Naive B cell (primary cell): ENCODE data around the gene SNURF. TPM values are rescaled to one million over a fixed set of nuclear protein-coding genes. Genes with fewer than 3 reads are reported as not detected.
"Not testable (repeated sequence)": the region's sequence is repeated elsewhere in the genome, so short reads cannot be mapped to it uniquely, and the experiment has no call there.

Experiments used
- ATAC-seq, 2 donors: fragments of 150-1000 bp; cut with Tn5 transposase; 2 replicates each; pipeline ENCODE4 v1.10.0; 2021; ENCODE audit warnings: low read depth in 2 of 2, mild to moderate bottlenecking in 2 of 2, moderate library complexity in 2 of 2
- DNase-seq: peaks from one replicate; pipeline ENCODE4 v3.0.0; 2022
- H3K27ac Mint-ChIP-seq, 6 donors: one replicate each; pipeline ENCODE4 v1.8.0; 2020 to 2022; ENCODE audit warnings: mild to moderate bottlenecking in 6 of 6, mixed read lengths in 6 of 6, moderate library complexity in 5 of 6, inconsistent platforms in 2 of 6
- H3K27me3 Mint-ChIP-seq, 3 donors: one replicate each; pipeline ENCODE4 v1.8.0; 2021 to 2022; ENCODE audit warnings: mixed read lengths in 3 of 3, mild to moderate bottlenecking in 1 of 3
- H3K36me3 Mint-ChIP-seq, 2 donors: one replicate each; pipeline ENCODE4 v1.8.0; 2020 to 2022; ENCODE audit warnings: mixed read lengths in 2 of 2, inconsistent platforms in 1 of 2, mild to moderate bottlenecking in 1 of 2
- H3K4me1 Mint-ChIP-seq, 3 donors: one replicate each; pipeline ENCODE4 v1.8.0; 2020 to 2022; ENCODE audit warnings: mixed read lengths in 3 of 3, inconsistent platforms in 1 of 3, mild to moderate bottlenecking in 1 of 3, moderate library complexity in 1 of 3
- H3K4me3 Mint-ChIP-seq, 8 donors: one replicate each; pipeline ENCODE4 v1.8.0; 2020 to 2022; ENCODE audit warnings: mild to moderate bottlenecking in 8 of 8, mixed read lengths in 8 of 8, moderate library complexity in 8 of 8, inconsistent platforms in 2 of 8
- H3K9me3 Mint-ChIP-seq, 7 donors: one replicate each; pipeline ENCODE4 v1.8.0; 2020 to 2022; ENCODE audit warnings: mixed read lengths in 7 of 7, mild to moderate bottlenecking in 5 of 7, inconsistent platforms in 2 of 7, moderate library complexity in 1 of 7
- polyA plus RNA-seq, 6 donors: library from polyadenylated mRNA; unstranded; fragments of 300-500 nt; fragmentation: Illumina TruSeq; gene quantifications; one replicate each; pipeline ENCODE4 v1.2.3, GENCODE V29; 2021; ENCODE audit warnings: low read depth in 6 of 6

The SNURF gene, protein sequence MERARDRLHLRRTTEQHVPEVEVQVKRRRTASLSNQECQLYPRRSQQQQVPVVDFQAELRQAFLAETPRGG
- polyA plus RNA-seq = 10 to 100 TPM; 17.7 to 45.5 (median 20.5) TPM

DNA sequence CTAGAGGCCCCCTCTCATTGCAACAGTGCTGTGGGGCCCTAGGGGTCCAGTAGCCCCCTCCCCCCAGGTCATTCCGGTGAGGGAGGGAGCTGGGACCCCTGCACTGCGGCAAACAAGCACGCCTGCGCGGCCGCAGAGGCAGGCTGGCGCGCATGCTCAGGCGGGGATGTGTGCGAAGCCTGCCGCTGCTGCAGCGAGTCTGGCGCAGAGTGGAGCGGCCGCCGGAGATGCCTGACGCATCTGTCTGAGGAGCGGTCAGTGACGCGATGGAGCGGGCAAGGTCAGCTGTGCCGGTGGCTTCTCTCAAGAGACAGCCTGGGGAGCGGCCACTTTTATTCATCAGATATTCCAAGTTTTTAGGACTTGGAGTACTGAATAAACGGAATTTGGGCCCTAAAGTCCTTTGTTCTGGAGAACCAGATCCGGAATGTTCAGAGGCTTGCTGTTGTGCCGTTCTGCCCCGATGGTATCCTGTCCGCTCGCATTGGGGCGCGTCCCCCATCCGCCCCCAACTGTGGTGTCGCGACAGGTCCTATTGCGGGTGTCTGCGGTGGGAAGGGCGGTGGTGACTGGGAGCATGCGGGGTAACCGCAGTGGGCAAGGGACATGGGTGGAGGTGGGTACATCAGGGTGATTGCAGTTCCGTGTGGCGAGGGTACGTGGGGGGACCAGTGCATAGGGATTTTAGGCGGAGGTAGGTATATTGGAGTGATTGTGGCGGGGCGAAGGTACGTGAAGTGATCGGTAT is at the start of gene SNURF, which contains the start of gene SNRPN:
Gene SNURF (plus strand): TSS at position 205 of the 748 bp plus-strand sequence. CDS start 62 bp downstream, at position 267.
Gene SNRPN (plus strand): TSS at position 205 of the 748 bp plus-strand sequence. CDS start 19,467 bp downstream, outside the sequence.
- Mint-ChIP-seq H3K27me3 (peaks cover 0 to 4% (median 0%) of the 10 kb centered on the region in 3 donors), H3K4me1 (peaks cover 8 to 24% (median 18%) of the 10 kb centered on the region in 3 donors), H3K36me3 (peaks cover 0 to 9% of the 10 kb centered on the region in 2 donors), H3K9me3 (peaks cover 0 to 13% (median 8%) of the 10 kb centered on the region in 7 donors), H3K27ac (peak within 1 kb of the TSS; percentile 72 to 97 (median 92)), H3K4me3 (peak within 1 kb of the TSS; percentile 85 to 99 (median 94))
- ATAC-seq = peak; percentile 45 to 51
- peak; percentile 36 for DNase-seq

DNA sequence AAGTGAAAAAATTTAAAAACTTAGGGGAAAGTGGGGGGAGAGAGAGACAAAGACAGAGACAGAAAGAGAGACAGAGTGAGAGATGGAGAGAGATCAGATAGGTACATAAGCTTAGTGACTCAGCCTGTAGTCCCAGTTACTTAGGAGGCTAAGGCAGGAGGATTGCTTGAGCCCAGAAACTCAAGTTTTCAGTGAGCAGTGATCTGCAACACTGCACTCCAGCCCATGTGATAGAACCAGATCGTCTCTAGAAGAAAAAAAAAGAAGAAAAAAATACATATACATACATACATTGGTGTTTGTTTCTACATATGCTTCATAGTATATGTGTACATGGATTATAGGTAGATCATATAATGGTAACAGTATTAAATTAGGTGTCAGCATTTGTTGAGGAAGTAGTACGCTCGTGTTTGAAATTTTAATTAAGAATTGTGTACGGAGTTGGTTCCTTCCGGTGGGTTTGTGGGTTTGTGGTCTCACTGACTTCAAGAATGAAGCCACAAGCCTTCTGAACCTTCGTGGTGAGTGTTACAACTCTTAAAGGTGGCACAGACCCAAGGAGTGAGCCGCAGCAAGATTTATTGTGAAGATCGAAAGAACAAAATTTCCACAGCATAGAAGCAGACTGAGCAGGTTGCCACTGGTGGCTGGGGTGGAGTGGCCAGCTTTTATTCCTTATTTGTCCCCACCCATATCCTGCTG is 38.3 kb upstream of the SNURF start:
- DNase-seq (no peak), ATAC-seq (no peak)
- Mint-ChIP-seq H3K4me1 (peaks cover 0 to 5% (median 3%) of the 10 kb centered on the region in 3 donors), H3K27me3 (no peaks in the 10 kb centered on the region), H3K9me3 (peaks cover 11 to 53% (median 23%) of the 10 kb centered on the region in 7 donors), H3K4me3 (peak overlapping the region in 1 of 8 donors; percentile 40), H3K36me3 (peaks cover 0 to 3% of the 10 kb centered on the region in 2 donors), H3K27ac (no peak overlapping the region)

DNA sequence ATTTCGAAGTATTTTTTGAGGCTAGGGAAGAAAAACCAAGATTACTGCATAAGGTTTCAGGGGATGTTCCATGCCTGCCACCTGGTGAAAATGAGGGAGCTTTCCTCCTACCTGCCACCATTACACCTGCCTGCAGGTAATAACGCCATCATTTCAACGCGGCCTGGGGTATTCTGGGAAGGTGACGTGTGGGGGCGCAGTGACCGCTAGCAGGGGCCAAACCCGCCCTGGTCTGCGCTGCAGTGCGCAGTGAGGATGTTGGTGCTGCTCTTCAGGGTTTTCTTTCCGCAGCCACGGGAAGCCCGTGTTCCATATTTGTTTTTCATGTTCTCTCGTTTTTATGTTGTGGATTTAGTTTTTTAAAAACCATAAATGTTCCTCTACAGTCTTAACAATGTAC is 37.4 kb upstream of the SNURF start:
- peaks cover 0 to 5% (median 3%) of the 10 kb centered on the region in 3 donors for H3K4me1 Mint-ChIP-seq
- H3K27me3 Mint-ChIP-seq = no peaks in the 10 kb centered on the region
- ATAC-seq (no peak), DNase-seq (no peak)
- peaks cover 11 to 45% (median 22%) of the 10 kb centered on the region in 7 donors for H3K9me3 Mint-ChIP-seq
- no peak overlapping the region for H3K4me3 Mint-ChIP-seq
- H3K36me3 Mint-ChIP-seq = peaks cover 0 to 3% of the 10 kb centered on the region in 2 donors
- no peak overlapping the region for H3K27ac Mint-ChIP-seq

DNA sequence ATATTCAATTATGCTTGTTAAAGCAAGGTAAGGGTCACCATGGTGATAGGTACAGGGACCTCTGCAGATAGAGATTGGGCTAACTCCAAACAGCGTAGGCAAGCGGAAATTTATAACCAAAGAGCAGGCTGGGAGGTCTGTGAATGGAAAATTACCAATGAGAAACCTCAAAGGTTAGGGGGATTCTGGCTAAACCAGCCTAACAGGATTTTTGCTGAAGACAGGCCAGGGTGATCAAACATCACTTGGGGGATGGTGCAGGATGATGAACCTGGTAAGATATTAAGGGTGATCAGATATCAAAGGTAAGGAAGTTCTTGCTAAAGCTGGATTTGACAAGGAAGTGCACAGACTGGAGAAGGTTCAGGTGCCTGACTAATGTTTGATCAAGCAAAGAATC is 35.3 kb upstream of the SNURF start:
- no peak for DNase-seq
- H3K9me3 Mint-ChIP-seq = peaks cover 8 to 32% (median 20%) of the 10 kb centered on the region in 7 donors
- H3K27ac Mint-ChIP-seq = no peak overlapping the region
- no peaks in the 10 kb centered on the region for H3K27me3 Mint-ChIP-seq
- peaks cover 0 to 3% of the 10 kb centered on the region in 2 donors for H3K36me3 Mint-ChIP-seq
- peaks cover 0 to 5% (median 3%) of the 10 kb centered on the region in 3 donors for H3K4me1 Mint-ChIP-seq
- no peak overlapping the region for H3K4me3 Mint-ChIP-seq
- ATAC-seq = no peak

DNA sequence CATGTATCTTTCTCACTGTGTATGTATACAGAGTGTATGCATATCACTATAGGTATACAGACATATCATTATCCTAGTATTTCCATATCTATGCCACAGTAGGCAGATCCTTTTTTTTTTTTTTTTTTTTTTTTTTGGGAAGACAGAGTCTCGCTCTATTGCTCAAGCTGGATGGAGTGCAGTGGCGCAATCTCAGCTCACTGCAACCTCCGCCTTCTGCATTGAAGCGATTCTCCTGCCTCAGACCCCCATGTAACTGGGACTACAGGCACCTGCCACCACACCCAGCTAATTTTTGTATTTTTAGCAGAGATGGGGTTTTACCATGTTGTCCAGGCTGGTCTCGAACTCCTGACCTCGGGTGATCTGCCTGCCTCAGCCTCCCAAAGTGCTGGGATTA is 32.0 kb upstream of the SNURF start:
- not testable (repeated sequence) for H3K4me1 Mint-ChIP-seq, H3K27ac Mint-ChIP-seq
- peaks cover 0 to 15% (median 7%) of the 10 kb centered on the region in 7 donors for H3K9me3 Mint-ChIP-seq

DNA sequence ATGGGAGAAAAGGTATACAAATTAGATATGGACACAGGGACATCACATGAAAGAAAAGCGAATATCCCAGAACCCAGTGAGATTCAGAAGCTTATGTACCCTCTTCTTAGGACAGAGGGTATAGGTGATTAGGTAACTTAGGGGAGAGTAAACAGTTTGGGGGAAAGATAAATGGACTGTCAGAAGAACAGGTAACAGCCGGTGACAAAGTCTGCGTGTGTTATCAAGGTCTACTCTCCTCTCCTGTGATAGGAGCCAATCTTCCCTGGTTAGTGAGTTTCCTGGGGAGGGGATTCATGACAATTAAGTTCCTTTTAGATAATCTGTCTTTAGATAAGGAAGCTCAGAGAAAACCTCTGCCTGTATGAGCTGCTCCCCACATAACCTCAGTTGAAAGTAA is 30.6 kb upstream of the SNURF start:
- H3K9me3 Mint-ChIP-seq = peaks cover 0 to 18% (median 16%) of the 10 kb centered on the region in 7 donors
- no peak for DNase-seq
- no peak overlapping the region for H3K4me3 Mint-ChIP-seq
- no peaks in the 10 kb centered on the region for H3K27me3 Mint-ChIP-seq
- no peaks in the 10 kb centered on the region for H3K36me3 Mint-ChIP-seq
- no peaks in the 10 kb centered on the region for H3K4me1 Mint-ChIP-seq
- H3K27ac Mint-ChIP-seq = no peak overlapping the region
- ATAC-seq = no peak

More for the DNA sequence above, 32.0 kb upstream of the SNURF start:
- not testable (repeated sequence) for ATAC-seq, H3K4me3 Mint-ChIP-seq, DNase-seq, H3K36me3 Mint-ChIP-seq, H3K27me3 Mint-ChIP-seq

DNA sequence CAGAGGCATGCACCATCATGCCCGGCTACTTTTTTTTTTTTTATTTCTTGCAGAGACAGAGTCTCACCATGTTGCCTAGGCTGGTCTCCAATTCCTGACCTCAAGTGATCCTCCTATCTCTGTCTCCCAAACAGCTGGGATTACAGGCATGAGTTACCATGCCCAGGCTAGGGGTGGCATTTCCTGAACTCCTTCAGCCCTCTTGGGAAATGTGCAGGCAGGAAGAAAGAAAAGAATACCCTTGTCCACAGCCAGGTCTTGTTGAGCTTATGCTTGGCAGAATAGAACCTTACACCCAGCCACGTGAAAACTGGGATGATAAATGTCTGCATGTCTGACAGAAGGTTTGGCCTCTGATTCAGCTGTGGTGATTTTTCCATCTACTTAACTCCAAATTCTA is 30.2 kb upstream of the SNURF start:
- Mint-ChIP-seq H3K9me3 (peaks cover 0 to 20% (median 14%) of the 10 kb centered on the region in 7 donors), H3K27me3 (no peaks in the 10 kb centered on the region), H3K36me3 (no peaks in the 10 kb centered on the region), H3K4me1 (no peaks in the 10 kb centered on the region), H3K27ac (no peak overlapping the region), H3K4me3 (no peak overlapping the region)
- DNase-seq (no peak), ATAC-seq (no peak)

DNA sequence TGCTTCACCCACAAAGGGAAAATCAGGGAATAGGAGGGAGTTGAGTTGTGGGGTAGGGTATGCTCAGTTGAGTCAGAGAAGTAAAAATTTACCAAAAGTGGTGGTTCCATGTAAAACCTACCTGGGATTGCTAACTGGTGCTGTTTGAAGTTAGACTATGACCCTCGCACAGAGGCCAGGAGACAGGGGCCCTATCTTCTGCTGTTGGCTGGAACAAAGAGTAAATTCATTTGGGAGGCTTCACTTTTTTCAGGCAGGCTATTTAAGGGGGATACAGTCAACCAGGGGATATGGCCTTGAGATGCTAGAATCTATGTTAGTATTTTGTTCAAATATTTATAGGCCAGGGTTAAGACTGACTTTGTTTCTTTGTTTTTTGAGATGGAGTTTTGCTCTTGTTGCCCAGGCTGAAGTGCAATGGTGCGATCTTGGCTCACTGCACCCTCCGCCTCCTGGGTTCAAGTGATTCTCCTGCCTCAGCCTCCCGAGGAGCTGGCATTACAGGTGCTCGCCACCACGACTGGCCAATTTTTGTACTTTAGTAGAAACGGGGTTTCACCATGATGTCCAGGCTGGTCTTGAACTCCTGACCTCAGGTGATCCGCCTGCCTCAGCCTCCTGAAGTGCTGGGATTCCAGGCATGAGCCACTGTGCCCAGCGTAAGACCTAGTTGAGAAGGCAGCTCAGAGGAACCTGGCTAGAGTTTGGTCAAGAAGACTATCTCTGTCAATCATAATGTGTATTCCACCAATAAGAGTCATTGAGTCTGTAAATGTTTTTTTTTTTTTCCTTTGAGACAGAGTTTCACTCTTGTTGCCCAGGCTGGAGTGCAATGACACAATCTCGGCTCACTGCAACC is 22.7 kb upstream of the SNURF start:
- H3K4me1 Mint-ChIP-seq, DNase-seq, H3K27me3 Mint-ChIP-seq, H3K4me3 Mint-ChIP-seq, ATAC-seq: not testable (repeated sequence)
- Mint-ChIP-seq H3K9me3 (peaks cover 3 to 33% (median 17%) of the 10 kb centered on the region in 7 donors), H3K27ac (peak overlapping the region in 1 of 6 donors; percentile 42), H3K36me3 (peaks cover 4 to 15% of the 10 kb centered on the region in 2 donors)

DNA sequence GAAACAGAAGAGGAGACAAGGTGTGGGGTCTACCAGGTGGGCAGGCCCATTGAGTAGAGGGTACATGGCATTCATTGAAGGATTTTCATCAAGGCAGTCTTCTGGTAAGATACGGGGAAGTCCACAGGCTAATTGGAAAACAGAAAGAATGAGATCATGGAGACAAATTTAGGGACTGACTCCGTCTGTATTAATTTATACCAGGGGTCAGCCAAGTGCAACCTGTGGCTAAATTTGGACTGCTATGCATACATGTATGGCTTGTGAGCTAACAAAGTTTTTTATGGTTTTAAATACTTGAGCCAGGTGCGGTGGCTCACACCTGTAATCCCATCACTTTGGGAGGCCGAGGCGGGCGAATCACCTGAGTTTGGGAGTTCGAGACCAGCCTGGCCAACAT is 21.1 kb upstream of the SNURF start:
- Mint-ChIP-seq H3K27me3 (no peaks in the 10 kb centered on the region), H3K27ac (no peak overlapping the region), H3K9me3 (peaks cover 3 to 24% (median 17%) of the 10 kb centered on the region in 7 donors), H3K4me1 (no peaks in the 10 kb centered on the region), H3K4me3 (no peak overlapping the region), H3K36me3 (peaks cover 4 to 15% of the 10 kb centered on the region in 2 donors)
- no peak for DNase-seq
- no peak for ATAC-seq

DNA sequence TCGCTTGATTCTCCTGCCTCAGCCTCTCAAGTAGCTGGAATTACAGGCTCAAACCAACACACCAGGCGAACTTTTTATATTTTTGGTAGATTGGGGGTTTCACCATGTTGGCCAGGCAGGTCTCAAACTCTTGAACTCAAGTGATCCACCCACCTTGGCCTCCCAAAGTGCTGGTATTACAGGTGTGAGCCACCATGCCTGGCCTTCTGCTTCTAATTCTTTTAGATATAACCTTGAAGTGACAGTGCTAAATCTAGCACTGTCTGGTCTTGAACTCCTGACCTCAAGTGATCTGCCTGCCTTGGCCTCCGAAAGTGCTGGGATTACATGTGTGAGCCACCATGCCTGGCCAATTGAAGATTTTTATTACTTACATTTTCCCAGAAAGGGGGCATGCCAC is 16.6 kb upstream of the SNURF start:
- DNase-seq, ATAC-seq, H3K27me3 Mint-ChIP-seq, H3K4me1 Mint-ChIP-seq, H3K27ac Mint-ChIP-seq, H3K4me3 Mint-ChIP-seq: not testable (repeated sequence)
- peaks cover 4 to 30% (median 14%) of the 10 kb centered on the region in 7 donors for H3K9me3 Mint-ChIP-seq
- H3K36me3 Mint-ChIP-seq = peaks cover 4 to 15% of the 10 kb centered on the region in 2 donors

DNA sequence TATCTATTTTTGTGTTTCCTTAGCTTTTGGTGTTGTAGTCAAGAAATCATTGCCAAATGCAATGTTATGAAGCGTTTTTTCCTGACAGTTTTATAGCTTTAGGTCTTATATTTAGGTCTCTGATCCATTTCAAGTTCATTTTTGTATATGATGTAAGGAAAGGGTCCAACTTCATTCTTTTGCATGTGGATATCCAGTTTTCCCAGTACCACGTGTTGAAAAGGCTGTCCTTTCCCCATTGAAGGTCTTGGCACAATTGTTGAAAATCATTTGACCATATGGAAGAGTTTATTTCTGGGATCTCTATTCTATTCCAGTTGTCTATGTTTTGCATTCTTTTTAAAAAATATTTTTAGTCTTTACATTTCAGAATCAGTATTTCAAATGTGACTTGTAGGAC is 14.6 kb upstream of the SNURF start:
- Mint-ChIP-seq H3K27ac (no peak overlapping the region), H3K9me3 (peaks cover 3 to 25% (median 10%) of the 10 kb centered on the region in 7 donors), H3K27me3 (no peaks in the 10 kb centered on the region), H3K36me3 (peaks cover 0 to 12% of the 10 kb centered on the region in 2 donors), H3K4me1 (no peaks in the 10 kb centered on the region), H3K4me3 (no peak overlapping the region)
- DNase-seq = no peak
- ATAC-seq = no peak

DNA sequence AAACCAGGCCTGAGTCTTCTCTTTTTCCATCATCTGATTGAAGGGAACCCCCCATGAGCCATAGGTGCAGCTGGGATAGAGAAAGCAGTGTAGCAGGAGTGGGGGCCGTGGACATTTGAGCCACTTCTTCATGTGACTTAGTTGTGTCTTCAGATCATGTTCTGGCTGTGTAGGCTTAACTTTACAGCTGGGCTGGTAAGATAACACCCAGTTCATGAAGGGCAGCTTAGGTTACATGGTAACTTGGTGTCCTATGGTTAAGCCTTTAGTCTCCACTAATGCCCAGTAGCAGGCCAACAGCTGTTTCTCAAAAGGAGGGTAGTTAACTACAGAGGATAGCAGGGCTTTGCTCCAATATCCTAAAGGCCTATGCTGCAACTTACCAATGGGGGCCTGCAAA is 11.4 kb upstream of the SNURF start:
- Mint-ChIP-seq H3K27ac (no peak overlapping the region), H3K36me3 (no peaks in the 10 kb centered on the region), H3K4me3 (no peak overlapping the region), H3K9me3 (peaks cover 1 to 10% (median 4%) of the 10 kb centered on the region in 7 donors), H3K4me1 (no peaks in the 10 kb centered on the region), H3K27me3 (no peaks in the 10 kb centered on the region)
- no peak for ATAC-seq
- no peak for DNase-seq

DNA sequence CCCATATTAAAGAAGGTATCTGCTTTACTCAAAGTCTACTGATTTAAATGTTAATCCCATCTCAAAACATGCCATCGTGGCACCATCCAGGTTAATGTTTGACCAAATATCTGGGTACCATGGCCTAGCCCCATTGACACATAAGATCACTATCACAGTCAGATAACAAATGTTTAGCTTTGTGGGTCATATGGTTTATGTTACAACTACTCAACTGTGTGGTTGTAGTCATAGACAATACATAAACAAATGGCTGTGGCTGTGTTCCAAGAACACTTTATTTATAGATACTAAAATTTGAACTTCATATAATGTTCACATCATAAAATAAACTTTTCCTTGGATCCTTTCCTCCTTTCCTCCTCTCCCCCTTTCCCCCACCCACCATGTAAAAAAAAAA is 9.8 kb upstream of the SNURF start:
- Mint-ChIP-seq H3K9me3 (peaks cover 1 to 10% (median 5%) of the 10 kb centered on the region in 7 donors), H3K4me3 (no peak overlapping the region), H3K36me3 (no peaks in the 10 kb centered on the region), H3K27ac (no peak overlapping the region), H3K4me1 (no peaks in the 10 kb centered on the region), H3K27me3 (no peaks in the 10 kb centered on the region)
- DNase-seq (no peak), ATAC-seq (no peak)
